HepG2 (cell line): ENCODE results near the gene CALML5. TPM values are rescaled to one million over a fixed set of nuclear protein-coding genes. Genes with fewer than 3 reads are reported as not detected.

Experiments used
- DDIT3 ChIP-seq: sonication (generic); formaldehyde crosslinking; IDR thresholded peaks from 2 replicates; pipeline ENCODE4 v1.4.0; 2020; ENCODE audit warnings: mild to moderate bottlenecking, missing genetic modification reagents
- HMG20A ChIP-seq: IDR thresholded peaks from 2 replicates; pipeline ENCODE4 v1.6.1; 2016; ENCODE audit warnings: borderline replicate concordance
- MAFK ChIP-seq, 2 experiments: IDR thresholded peaks in 1 of 2; conservative IDR thresholded peaks in 1 of 2; 2 replicates each; pipeline ENCODE4 v1.6.1; 2011; ENCODE audit warnings: improper control_type of control experiment in 2 of 2, low read length in 2 of 2
- MBNL3 ChIP-seq: fragments of 250-450 bp; sonication (Bioruptor Pico); conservative IDR thresholded peaks from 2 replicates; pipeline ENCODE4 v1.8.0; 2022; ENCODE audit warnings: mild to moderate bottlenecking, inconsistent platforms
- MTF1 ChIP-seq: sonication (generic); formaldehyde crosslinking; IDR thresholded peaks from 2 replicates; pipeline ENCODE4 v1.5.0; 2020; ENCODE audit warnings: missing genetic modification reagents
- MYC ChIP-seq: sonication (generic); formaldehyde crosslinking; IDR thresholded peaks from 2 replicates; pipeline ENCODE4 v1.9.0; 2021; ENCODE audit warnings: missing genetic modification reagents, borderline replicate concordance
- NCOR1 ChIP-seq: fragments of 200-600 bp; sonication (generic); IDR thresholded peaks from 2 replicates; pipeline ENCODE4 v1.7.0; 2017; ENCODE audit warnings: antibody characterized with exemption, low read length, borderline replicate concordance
- RBM22 ChIP-seq: fragments of 200-400 bp; formaldehyde crosslinking; optimal IDR thresholded peaks from 2 replicates; pipeline ENCODE3; 2017; ENCODE audit warnings: mild to moderate bottlenecking, low read length, moderate library complexity
- RFX3 ChIP-seq: IDR thresholded peaks from 2 replicates; pipeline ENCODE4 v1.6.1; 2016; ENCODE audit warnings: missing biosample characterization, missing genetic modification reagents
- THAP9 ChIP-seq: sonication (generic); formaldehyde crosslinking; IDR thresholded peaks from 2 replicates; pipeline ENCODE4; 2020; ENCODE audit warnings: missing genetic modification reagents, mild to moderate bottlenecking, borderline replicate concordance
- ZBTB46 ChIP-seq: sonication (generic); formaldehyde crosslinking; IDR thresholded peaks from 2 replicates; pipeline ENCODE4 v1.4.0; 2020; ENCODE audit warnings: mild to moderate bottlenecking, missing genetic modification reagents, borderline replicate concordance
- ZKSCAN1 ChIP-seq: fragments of 150-350 bp; IDR thresholded peaks from 2 replicates; pipeline ENCODE4 v1.6.1; 2014; ENCODE audit warnings: low read length
- ZNF232 ChIP-seq: sonication (generic); formaldehyde crosslinking; IDR thresholded peaks from 2 replicates; pipeline ENCODE4 v1.4.0; 2020; ENCODE audit warnings: missing genetic modification reagents, borderline replicate concordance
- ZNF549 ChIP-seq: sonication (generic); formaldehyde crosslinking; IDR thresholded peaks from 2 replicates; pipeline ENCODE4 v1.5.0; 2020; ENCODE audit warnings: missing genetic modification reagents
- ZNF644 ChIP-seq: IDR thresholded peaks from 2 replicates; pipeline ENCODE4 v1.6.1; 2016; ENCODE audit warnings: low read depth
- ZNF670 ChIP-seq: sonication (generic); formaldehyde crosslinking; IDR thresholded peaks from 2 replicates; pipeline ENCODE4 v1.8.0; 2022; ENCODE audit warnings: mild to moderate bottlenecking, missing genetic modification reagents, borderline replicate concordance
- ZNF784 ChIP-seq: sonication (generic); formaldehyde crosslinking; IDR thresholded peaks from 2 replicates; pipeline ENCODE4 v1.5.1; 2020; ENCODE audit warnings: missing genetic modification reagents, mild to moderate bottlenecking, borderline replicate concordance
- polyA plus RNA-seq, 8 experiments: library from polyadenylated mRNA; depleted of rRNA in 3 of 8; stranded (reverse) in 7 of 8; unstranded in 1 of 8; fragments of >200 nt; fragmentation: Illumina TruSeq in 4 of 8; extraction: Trizol in 4 of 8; gene quantifications; 2 replicates each; pipeline versions ENCODE4 v1.2.1 to v1.2.3, GENCODE V29; 2011 to 2016; ENCODE audit warnings: low read depth in 4 of 8, missing spikeins in 1 of 8, mixed read lengths in 1 of 8; ENCODE audit not compliant: insufficient read depth in 1 of 8
- total RNA-seq, 5 experiments: library from RNA; depleted of rRNA; stranded (reverse); fragments of >200 nt; fragmentation: Illumina TruSeq; extraction: Trizol; gene quantifications; 2 replicates each; pipeline ENCODE4 v1.2.3, GENCODE V29; 2016; ENCODE audit warnings: low read depth in 1 of 5
- TF ChIP-seq, protein P1 (sequence below): sonication (generic); formaldehyde crosslinking; IDR thresholded peaks from 2 replicates; pipeline ENCODE4 v1.9.0; 2021; ENCODE audit warnings: missing genetic modification reagents, mild to moderate bottlenecking, borderline replicate concordance
- TF ChIP-seq, protein P2 (sequence below): IDR thresholded peaks from 2 replicates; pipeline ENCODE4 v1.6.1; 2018; ENCODE audit warnings: missing genetic modification reagents

The CALML5 gene
- total and polyA plus RNA-seq, 2 of the 13 experiments (the other 11 are each of a cell fraction or from before 2014, with no cell fraction given): not detected

DNA sequence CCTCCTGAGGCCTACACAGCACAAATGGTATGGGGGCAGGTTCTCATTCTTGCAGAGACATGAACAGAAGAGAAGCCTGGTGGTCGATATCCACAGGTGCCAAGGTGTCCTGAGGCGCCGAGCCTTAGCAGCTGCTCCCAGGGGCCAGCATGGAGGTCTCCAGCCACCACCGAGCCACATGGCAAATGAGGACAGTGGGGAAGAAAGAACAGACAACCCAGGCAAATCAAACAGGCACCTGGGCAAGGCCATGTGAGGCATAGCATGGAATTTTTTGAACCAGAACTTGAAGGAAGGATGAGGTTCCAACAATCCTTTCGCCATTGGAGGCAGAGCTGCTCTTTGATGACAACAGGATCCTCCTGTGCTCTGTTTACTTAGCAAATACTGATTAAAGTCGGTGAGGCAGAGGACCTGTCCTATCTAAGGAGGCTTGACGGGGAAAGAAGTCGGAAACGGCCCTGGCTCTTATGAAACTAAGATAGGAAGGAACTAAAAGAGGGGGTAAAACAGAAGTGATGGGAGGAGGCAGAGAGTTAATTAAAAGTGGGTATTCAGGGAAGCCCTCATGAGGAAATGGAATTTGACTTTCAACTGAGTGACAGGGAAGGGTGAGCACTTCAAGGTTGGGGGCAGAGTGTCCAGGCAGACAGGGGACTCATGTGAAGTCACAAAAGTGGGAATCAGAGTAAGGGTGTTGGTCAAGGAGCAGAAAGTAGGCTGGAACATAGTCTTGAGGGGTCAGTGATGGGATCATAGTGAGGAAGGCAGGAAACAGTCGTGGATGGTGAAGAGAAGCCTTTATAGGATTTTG is 16.8 kb upstream of the CALML5 start (continued):
- TF ChIP-seq ZNF784 (CRISPR knock-in tag): no peak
- TF ChIP-seq RFX3 (CRISPR knock-in tag): no peak
- no peak; the same call in 1 of the 2 replicates for TF ChIP-seq THAP9
- no peak for TF ChIP-seq NCOR1
- TF ChIP-seq ZBTB46: 0 out of 2 replicates have a peak, but pooled peaks have one; percentile 59
- no peak for TF ChIP-seq ZNF232 (CRISPR knock-in tag)
- TF ChIP-seq, protein P1, sequence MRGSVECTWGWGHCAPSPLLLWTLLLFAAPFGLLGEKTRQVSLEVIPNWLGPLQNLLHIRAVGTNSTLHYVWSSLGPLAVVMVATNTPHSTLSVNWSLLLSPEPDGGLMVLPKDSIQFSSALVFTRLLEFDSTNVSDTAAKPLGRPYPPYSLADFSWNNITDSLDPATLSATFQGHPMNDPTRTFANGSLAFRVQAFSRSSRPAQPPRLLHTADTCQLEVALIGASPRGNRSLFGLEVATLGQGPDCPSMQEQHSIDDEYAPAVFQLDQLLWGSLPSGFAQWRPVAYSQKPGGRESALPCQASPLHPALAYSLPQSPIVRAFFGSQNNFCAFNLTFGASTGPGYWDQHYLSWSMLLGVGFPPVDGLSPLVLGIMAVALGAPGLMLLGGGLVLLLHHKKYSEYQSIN (CRISPR knock-in tag): no peak
- no peak for TF ChIP-seq MTF1 (CRISPR knock-in tag)
- no peak for TF ChIP-seq DDIT3
- TF ChIP-seq ZKSCAN1: no peak
- TF ChIP-seq ZNF549 (CRISPR knock-in tag): no peak
- no peak for TF ChIP-seq MYC
- no peak for TF ChIP-seq ZNF670 (CRISPR knock-in tag)
- no peak for TF ChIP-seq MAFK (conservative IDR thresholded peaks at IDR 0.05 in 1 of 2, IDR thresholded peaks at IDR 0.05 in 1 of 2; ENCODE audit: low read length in 2 of 2)
- no peak for TF ChIP-seq RBM22
- TF ChIP-seq MBNL3 (CRISPR knock-in tag): no peak
- TF ChIP-seq ZNF644 (CRISPR knock-in tag): peak; percentile 48; the same call in 1 of the 2 replicates
- peak; percentile 19; the same call in 1 of the 2 replicates for TF ChIP-seq HMG20A
- TF ChIP-seq, protein P2, sequence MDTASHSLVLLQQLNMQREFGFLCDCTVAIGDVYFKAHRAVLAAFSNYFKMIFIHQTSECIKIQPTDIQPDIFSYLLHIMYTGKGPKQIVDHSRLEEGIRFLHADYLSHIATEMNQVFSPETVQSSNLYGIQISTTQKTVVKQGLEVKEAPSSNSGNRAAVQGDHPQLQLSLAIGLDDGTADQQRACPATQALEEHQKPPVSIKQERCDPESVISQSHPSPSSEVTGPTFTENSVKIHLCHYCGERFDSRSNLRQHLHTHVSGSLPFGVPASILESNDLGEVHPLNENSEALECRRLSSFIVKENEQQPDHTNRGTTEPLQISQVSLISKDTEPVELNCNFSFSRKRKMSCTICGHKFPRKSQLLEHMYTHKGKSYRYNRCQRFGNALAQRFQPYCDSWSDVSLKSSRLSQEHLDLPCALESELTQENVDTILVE: no peak
